Spleen (tissue), 7 donors: ENCODE results near the gene SCIMP.

Experiments
- POLR2A ChIP-seq, 3 donors: fragments of 450-650 bp; IDR thresholded peaks; one replicate each; pipeline ENCODE4 v1.5.1; 2017; ENCODE audit warnings: antibody characterized with exemption in 3 of 3, mild to moderate bottlenecking in 1 of 3
- TF ChIP-seq, protein P1 (sequence below), 11 experiments: fragments of 200-600 bp in 7 of 11; fragments of 450-650 bp in 4 of 11; sonication (generic) in 4 of 11; IDR thresholded peaks in 8 of 11; conservative IDR thresholded peaks in 3 of 11; 1 replicate in 7 of 11; 2 replicates in 4 of 11; pipeline versions ENCODE4 v1.4.0 to v1.8.0; 2016 to 2021; ENCODE audit warnings: antibody characterized with exemption in 11 of 11, inconsistent platforms in 4 of 11, mild to moderate bottlenecking in 1 of 11
- donor health status: DM: no; HTN: no; CAD: no; lungs with moderate emphysema.
- donor health status: DM: no; HTN: no; CAD: no.
- donor health status: DM: no; HTN: no; CAD: no.

DNA sequence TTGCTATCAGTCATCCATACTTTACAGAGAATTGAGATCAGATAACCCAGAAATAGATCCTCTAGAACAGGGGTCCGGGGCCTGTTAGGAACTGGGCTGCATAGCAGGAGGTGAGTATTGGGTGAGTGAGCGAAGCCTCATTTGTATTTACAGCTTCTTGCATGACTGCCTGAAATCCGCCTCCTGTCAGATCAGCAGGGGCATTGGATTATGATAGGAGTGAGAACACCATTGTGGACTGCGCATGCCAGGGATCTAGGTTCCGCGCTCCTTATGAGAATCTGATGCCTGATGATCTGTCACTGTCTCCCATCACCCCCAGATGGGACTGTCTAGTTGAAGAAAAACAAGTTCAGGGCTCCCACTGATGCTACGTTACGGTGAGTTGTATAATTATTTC lies 13.0 kb upstream of the SCIMP start:
- TF ChIP-seq, protein P1, sequence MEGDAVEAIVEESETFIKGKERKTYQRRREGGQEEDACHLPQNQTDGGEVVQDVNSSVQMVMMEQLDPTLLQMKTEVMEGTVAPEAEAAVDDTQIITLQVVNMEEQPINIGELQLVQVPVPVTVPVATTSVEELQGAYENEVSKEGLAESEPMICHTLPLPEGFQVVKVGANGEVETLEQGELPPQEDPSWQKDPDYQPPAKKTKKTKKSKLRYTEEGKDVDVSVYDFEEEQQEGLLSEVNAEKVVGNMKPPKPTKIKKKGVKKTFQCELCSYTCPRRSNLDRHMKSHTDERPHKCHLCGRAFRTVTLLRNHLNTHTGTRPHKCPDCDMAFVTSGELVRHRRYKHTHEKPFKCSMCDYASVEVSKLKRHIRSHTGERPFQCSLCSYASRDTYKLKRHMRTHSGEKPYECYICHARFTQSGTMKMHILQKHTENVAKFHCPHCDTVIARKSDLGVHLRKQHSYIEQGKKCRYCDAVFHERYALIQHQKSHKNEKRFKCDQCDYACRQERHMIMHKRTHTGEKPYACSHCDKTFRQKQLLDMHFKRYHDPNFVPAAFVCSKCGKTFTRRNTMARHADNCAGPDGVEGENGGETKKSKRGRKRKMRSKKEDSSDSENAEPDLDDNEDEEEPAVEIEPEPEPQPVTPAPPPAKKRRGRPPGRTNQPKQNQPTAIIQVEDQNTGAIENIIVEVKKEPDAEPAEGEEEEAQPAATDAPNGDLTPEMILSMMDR (IDR thresholded peaks at IDR 0.05 in 8 of 11, conservative IDR thresholded peaks at IDR 0.05 in 3 of 11): no peak
- TF ChIP-seq POLR2A (IDR thresholded peaks at IDR 0.05): no peak
